ENCODE data around the gene GRAMD1C.

The GRAMD1C gene

DNA sequence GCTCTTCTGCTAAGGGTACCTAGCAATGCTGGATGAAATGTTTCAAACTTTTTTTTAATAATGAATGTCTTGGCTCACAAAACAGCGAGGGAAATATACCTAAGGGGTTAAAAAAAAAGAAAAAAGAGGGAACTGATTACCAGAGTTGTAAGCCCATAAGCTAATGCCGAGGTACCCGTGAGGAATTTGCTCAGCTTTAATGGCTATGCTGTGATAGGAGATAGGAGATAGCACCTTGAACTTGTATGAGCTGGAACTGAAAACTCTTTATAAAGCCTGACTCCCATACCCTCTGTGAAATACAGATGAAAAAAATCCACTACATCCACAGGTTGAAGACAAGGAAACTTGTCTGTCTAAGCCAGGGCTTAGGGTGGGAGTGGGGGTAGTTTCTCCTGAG is 13.9 kb downstream of the GRAMD1C start:
- DNase-seq (ENCODE audit: low spot score): no peak

DNA sequence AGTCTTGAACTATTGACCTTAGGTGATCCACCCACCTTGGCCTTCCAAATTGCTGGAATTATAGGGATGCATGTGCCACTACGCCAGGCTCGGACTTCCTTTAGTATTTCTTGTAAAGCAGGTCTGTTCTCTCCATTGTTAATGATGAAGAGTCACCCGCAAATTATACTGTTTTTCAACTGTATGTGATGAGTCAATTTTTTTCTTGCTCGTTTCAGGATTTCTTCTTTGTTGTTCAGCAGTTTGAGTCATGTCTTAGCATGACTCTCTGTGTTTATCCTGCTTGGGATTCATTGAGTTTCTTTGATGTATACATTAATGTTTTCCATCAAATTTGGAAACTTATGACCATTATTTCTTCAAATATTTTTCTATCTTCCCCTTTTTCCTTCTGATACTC is 28.9 kb downstream of the GRAMD1C start:
- no peak for DNase-seq (ENCODE audit: low spot score)

DNA sequence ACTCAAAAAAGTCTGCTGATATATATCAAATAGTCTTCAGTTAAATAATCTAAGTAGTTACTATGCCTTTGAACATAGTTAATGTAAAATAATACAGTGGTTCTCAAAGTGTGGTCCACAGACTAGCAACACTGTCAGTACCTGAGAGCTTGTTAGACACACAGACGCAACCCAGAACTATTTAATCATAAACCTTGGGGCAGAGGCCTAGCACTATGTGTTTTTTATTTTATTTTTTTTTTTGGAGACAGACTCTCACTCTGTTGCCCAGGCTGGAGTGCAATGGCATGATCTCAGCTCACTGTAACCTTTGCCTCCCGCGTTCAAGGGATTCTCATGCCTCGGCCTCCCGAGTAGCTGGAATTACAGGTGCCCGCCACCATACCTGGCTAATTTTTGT is 34.7 kb downstream of the GRAMD1C start:
- no peak for DNase-seq (ENCODE audit: low spot score)

DNA sequence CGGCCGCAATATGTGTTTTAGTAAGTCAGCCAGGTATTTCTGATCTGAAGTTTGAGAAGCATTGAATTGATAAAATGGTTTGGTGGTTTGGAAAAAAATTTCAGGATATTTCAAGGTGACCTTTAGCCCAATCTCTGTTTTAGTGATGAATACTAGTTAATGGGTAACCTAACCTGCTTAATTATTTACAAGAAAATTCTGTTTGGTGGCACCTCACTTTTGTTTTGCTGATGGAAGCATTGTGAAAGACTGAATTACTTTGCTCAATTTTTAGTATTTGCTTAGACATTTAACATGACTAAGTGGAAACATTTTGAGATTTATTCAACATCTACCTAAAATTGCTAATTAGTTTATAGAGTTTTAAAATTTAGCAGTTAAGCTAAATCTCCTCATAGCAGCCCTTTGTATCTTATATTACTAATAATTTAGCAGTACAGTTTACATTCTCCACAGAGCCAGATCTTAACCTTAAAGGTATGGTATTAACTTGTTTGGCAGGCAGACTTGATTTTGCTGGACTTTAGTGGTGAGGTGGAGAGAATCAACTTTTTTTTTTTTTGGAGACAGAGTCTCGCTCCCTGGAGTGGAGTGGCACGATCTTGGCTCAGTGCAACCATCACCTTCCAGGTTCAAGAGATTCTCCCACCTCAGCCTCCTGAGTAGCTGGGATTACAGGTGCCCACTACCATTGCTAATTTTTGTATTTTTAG is 35.4 kb downstream of the GRAMD1C start:
- no peak for DNase-seq (ENCODE audit: low spot score)

DNA sequence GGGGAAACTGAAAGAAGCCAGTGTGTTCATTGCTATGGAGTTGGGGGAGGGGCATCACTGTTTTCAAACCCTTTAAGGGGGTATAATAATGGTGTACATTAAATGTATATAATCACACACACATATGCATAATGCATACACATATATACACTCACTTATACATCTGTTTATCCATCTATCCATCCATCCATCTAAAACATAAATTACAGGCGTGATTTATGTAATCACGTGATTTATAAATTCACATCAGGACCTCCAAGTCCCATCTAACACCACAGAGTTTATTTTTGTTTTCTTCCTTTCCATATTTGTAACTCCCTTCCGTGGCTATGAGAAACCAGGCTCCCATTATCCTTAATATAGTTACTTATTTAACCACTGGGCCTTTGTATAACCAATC is 39.8 kb downstream of the GRAMD1C start:
- DNase-seq (ENCODE audit: low spot score): no peak

DNA sequence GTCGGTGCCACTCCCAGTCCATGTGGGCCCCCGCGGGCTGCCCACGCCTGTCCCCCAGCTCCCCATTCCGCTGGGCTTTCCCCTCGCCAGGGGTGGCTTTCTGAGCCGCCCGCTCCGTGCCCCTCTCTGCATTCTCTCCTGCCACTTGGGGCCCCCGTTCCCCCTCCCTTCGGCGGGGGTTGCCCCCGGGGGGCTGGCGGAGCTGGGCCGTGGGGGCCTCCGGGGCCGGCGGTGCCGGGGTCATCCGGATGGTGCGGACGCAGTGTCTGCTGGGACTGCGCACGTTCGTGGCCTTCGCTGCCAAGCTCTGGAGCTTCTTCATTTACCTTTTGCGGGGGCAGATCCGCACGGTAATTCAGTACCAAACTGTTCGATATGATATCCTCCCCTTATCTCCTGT is 46.5 kb downstream of the GRAMD1C start:
- DNase-seq (ENCODE audit: low spot score): no peak

DNA sequence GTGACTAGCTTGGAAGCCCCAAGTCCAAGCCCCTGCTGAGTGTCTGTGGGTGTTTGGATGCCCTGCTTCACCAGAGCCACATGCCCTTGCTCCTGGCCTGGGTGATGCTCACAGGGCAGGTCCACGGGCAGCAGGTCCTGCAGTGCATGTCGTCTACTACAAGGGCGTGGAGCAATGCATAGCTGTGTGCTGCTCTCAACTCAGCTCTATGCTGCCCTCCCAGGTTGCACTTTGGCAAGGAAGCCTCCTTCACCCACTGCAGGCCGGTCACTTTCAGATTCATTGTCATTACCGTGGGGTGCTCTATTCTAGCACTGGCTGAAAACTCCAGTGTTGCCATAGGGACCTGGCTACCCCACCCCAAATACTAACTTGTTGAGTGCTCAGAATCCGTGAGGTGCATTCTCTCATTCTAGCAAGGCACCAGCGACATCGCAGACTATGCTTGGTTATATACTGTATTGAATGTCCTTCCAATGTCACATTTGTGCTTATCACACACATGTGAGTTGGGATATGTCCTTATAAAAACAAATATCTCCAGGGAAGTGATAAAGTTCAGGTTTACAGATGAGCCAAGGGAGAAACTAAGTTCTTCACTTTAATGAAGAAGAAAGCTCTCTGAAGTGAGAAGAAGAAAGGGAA is 51.8 kb downstream of the GRAMD1C start:
- no peak for DNase-seq (ENCODE audit: low spot score)

DNA sequence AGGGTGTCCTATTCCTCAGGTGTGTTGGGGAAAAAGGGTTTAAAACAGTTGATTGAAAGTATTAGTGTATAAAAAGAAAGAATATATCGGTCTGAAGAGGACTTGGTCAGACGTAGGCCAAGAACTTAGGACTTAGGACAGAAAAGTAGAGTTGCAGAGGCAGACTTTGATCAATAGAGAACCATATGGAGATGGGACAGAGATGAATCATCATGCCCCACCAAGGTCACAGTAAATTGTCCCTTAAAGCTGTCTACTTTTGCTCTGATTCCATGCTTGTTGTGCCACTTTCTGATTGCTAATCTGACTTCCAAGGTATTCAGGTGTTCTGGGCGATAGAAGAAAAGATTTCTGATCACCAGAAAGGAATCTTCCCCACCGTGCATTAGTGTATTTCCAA is 56.3 kb downstream of the GRAMD1C start:
- no peak for DNase-seq (ENCODE audit: low spot score)

DNA sequence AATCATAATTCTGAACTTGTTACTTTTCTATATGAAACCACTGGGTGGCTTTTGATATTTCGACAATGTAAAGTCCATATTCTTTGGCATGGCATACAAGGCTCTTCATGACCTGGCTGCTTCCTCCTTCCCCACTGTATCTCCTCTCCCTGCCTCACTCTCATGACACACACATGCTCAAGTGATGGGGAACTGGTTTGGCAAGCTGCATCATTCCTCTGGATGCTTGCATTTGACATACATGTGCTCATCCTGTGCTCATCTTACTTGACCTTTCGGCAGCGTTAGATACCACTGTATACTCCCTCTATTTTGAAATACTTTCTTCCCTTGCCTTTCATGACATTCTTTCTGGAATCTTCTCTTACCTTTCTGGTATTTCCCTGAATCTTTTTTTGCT is 57.4 kb downstream of the GRAMD1C start:
- no peak for DNase-seq (ENCODE audit: low spot score)

DNA sequence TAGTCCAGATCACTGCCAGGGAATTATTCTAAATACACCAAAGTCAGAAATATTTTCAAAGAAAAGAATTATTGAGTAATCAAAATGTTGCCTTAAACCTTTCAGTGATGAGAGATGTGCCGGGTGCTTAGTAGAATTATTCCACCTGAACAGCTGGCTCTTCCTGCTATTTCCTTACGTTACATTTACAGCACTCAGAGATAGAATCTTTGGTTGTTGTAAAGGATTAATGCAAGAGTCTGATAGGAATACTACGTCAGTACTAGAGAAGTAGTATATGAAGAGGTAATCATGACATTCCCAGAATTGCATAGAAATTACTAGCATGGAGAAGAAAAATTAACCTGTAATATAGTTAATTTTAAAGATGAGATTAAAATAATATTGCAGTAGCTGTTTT is 58.3 kb downstream of the GRAMD1C start:
- no peak for DNase-seq (ENCODE audit: low spot score)

DNA sequence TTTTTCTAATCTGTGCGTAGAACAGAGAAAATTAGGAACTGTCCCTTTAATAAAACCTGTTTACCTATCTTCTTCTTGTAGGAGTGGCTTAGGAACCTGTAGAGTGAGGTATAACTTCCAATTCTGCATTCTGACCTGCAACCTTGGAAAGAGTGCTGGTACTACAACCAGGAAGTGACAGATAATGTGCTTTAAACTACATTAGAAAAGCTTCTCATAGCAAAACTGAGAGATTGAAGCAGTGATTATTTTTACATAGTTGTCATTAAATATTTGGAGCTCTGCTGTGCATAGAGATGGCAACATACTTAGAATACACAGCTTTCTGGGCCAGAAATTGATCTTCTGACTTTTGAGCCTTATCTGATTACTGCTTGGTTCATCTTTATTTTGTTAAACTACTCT is 58.8 kb downstream of the GRAMD1C start:
- no peak for DNase-seq (ENCODE audit: low spot score)

DNA sequence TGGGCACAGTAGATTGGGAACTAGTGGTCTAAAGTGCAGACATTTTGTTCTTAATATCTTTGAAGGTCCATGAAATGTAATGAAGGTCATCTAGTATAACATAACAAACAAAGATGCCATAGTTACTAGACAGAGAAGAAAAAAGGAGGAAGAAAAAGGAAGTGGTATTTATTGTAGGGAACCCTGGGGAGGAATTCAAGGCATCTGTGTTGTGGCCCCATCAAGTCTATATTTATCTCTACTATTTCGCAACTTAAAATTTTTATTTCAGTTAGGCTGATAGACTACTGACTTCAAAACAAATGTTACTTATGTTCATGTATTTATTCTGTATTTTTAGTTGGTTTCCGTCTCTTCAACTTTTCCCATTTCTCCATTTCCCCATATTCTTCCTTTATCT is 60.3 kb downstream of the GRAMD1C start:
- no peak for DNase-seq (ENCODE audit: low spot score)

DNA sequence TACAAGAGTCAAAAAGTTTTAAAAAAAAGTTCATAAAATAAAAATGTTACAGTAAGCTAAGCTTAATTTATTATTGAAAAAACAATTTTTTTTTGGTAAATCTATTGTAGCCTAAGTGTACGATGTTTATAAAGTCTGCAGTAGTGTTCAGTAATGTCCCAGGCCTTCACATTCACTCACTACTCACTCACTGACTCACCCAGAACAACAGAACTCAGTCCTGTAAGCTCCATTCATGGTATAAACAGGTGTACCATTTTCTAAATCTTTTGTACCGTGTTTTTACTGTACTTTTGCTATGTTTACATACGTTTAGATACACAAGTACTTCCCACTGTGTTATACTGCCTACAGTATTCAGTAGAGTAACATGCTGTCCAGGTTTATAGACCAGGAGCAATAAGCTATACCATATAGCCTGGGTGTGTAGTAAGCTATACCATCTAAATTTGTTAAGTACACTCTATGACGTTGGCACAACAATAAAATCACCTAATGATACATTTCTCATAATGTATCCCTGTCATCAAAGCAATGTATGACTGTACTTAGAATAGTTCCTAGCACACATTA is 68.1 kb downstream of the GRAMD1C start:
- DNase-seq (ENCODE audit: low spot score): no peak

DNA sequence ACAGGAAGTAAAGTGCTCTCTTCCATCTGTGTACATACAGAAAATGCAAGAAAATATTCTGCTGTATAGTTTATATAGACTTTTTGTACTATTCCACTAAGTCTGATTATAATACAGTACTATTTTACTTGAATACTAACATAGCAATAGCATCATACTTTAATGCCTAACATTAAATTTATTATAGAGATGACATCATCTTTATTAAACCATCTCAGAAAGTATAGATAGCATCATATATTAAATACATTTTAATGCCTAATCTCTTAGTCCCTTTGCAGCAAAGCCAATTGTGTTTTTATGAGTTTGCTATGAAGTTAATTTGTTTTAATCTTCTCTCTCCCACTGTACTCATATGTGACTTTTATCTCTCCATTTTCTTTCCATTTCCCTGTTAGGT is 69.5 kb downstream of the GRAMD1C start:
- no peak for DNase-seq (ENCODE audit: low spot score)

DNA sequence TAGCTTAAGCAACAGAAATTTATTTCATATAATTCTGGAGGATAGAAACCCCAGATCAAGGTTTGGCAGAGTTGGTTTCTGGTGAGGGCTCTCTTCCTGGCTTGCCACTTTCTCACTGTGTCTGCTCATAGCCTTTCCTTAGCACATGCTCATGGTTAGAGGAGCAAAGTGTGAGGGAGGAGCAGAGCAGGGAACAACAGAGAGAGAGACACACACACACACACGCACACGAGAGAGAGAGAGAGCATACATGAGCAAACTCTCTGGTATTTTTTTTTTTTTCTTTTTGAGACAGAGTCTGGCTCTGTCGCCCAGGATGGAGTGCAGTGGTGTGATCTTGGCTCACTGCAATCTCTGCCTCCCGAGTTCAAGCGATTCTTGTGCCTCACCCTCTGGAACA is 72.4 kb downstream of the GRAMD1C start:
- no peak for DNase-seq (ENCODE audit: low spot score)

DNA sequence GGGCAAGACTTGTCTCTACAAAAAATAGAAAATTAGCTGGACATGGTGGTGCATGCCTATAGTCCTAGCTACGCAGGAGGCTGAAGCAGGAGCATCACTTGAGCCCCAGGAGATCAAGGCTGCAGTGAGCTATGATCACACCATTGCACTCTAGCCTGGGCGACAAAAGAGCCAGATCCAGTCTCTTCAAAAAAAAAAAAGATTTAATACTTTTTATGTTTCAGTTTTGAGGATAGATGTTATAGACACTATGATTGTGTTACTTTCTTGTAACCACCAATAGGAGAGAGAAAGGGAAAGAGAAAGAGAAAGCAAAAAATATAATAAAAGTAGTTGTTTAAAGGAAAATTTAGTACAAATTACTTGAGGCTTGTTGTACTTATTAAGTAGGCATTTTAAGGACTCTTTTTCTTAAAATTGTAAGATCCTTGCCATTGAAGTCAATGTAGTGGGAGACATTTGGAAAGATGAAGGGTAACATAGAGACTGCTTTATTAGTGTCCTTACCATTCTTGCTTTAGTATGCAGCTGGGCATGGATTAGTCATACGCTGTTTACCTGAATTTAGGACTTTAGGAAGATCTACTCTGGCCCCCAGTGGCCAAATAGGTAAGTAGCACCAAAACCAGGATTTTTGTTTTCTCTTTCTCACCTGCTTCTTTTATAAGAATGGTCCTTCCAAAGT is 74.1 kb downstream of the GRAMD1C start:
- DNase-seq (ENCODE audit: low spot score): peak; percentile 72

DNA sequence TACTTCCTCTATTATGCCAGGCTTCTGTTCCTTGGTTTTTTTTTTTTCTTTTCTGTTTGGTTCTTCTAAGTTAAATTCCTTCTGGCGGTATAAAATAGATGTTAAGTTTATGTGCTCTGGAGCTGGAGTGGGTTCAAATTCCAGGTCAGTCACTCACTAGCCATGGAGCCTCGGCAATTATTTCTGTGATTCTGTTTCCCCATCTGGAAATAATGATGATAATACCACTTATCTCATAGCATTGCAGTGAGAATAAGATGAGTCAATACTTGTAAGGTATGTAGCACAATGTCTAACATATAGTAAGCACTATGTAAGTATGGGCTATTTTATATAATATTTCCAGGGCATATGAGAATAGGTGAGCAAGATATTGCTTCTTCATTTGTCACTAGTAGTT is 76.1 kb downstream of the GRAMD1C start:
- no peak for DNase-seq (ENCODE audit: low spot score)

DNA sequence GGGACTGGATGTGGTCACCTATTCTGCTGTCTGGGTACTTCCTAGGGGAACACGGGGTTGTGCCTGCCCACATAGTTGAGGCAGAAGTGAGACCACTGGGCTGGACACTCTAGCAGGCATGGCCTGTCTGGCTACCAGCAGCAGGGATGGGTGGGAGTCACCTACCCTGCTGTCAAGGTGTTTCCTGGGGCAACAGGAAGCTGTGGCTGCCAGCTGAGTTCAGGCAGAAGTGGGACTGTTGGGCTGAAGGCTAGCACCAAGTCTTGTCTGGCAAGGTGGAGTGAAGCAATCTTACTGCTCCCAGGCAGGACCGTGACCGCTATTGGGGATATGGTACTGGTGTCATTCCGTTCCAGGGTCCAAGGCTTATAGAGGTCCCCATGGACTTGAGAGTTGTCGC is 89.0 kb downstream of the GRAMD1C start:
- DNase-seq (ENCODE audit: low spot score): no peak

DNA sequence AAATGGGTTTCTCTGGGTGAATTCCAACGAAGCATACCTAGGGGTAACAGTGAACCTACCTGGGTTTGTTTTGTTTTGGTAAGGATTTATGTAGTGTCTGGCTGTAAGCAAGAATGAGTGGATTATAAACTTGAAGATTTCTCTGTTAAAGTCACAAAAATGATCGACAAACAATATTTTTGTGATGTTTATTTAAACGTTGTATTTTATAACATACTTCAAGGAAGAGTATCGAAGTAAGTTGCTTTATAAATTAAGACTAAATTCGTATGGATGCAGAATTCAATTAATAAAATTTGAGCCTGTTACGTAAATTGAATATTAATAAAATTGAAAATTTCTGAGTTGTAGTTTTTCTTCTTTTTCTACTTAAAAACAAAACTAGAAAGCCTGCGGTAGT is 108.2 kb downstream of the GRAMD1C start:
- DNase-seq (ENCODE audit: low spot score): no peak

DNA sequence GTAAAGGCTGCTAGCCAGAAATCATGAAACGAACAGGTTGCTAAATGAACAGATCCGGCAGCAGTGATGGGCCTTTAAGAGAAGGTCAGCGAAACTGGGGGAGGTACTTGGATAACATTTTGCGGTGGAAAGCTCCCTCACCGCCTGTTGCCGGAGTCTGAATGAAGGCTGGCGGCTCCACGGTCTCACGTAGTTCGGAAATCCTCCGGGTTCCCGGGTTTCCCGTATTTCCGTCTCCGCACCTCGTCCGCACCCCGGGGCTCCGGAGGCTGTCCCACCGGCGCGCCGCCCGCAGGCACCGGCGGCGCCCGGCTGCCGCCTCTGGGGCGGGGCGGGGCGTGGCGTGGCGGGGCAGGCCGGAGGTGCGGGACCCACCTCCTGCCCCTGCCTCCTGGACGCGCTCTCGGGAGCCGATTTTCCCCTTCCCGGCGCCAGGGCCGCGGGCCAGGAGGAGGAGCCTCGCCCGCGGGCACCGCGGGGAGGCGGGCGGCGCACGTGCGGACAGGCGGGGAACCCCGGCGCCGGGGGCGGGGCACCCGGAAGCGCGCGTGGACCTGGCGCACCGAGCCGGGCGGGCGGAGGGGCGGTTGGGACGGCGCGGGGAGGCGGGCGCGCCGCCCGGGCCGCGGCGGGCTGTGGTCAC is 108.9 kb downstream of the GRAMD1C start, which contains the start of gene ZDHHC23:
Gene ZDHHC23 (plus strand): TSS at position 642 of the 643 bp plus-strand sequence. CDS start 790 bp downstream, outside the sequence.
- peak; percentile 70 for DNase-seq (ENCODE audit: low spot score)

DNA sequence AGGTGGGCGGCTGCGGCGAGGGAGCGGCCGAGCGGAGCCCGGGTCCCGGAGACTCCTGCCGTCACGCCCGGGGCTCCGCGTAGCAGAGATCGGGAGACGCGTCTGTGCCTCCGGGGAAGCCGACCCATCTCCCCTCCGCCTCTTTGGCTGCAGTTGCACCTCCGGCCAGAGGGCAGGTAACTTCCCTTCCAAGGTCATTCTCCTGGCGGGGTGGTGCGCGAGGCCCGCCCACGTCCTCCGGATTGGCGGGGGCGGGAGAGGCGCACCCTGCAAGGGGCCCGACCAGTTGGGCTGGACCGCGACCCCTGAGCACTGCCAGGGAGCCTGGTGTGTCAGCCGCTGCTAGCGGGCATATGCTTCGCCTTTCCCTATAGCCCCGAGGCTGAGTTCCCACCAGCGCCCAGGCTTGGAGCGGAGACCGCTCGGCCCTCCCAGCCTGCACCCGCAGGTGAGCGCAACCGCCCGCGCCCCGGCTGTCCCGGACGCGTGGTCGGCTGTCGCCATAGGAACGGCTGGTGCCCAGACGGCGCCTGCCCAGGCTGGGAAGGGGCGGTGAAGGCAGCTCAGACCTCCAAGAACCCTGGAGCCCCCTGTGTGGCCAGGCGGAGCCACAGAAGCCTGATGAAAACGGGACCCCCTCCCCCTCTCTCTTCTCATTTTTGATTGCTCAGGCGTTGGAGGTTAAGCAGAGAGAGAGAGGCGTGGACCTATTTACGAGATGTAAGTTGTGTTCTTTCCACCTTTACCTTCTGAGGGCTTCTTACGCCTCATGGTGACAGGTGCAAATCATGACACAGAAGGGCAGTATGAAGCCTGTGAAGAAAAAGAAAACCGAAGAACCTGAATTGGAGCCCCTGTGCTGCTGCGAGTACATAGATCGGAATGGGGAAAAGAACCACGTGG is 109.7 kb downstream of the GRAMD1C start:
- peak; percentile 41 for DNase-seq (ENCODE audit: low spot score)

Data from cerebellar cortex (tissue), 1 donor.